ENCODE results near the gene SIRT2.
"Not testable (repeated sequence)": the region's sequence is repeated elsewhere in the genome, so short reads cannot be mapped to it uniquely, and the experiment has no call there.

The SIRT2 gene

DNA sequence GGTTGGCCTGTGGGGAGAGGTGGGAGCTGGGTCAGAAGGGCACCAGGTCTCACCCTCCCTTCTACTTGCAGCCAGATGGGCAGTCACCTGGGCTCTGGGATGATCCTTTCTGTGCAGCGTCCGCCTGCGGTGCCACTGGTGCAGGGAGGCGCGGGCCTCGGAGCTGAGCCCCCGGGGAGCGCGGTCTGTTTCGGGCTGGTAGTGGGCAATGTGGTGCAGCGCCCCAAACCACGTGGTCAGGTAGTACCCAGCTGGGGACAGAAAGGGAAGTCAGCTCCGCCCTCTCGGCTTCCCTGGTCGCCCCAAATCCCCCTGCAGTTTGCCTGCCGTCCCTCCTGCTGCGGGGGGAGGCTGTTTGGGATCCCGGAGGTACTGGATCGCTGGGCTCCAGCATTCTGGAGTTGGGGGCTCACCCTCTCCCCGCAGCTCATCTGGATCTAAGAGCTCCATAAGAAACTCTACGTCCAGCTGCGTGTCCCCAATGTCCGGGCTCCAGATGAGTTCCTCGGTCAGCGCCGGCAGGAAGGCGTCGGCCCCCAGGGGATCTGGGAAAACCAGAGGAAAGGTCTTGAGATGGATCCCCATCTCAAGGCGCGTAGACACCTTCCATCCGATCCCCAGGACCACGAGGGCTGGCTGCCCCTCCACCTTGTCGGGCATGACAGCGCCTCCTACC, 30.1 kb downstream of the SIRT2 start:
- peak; percentile 34 for DNase-seq (ENCODE audit: low spot score)

DNA sequence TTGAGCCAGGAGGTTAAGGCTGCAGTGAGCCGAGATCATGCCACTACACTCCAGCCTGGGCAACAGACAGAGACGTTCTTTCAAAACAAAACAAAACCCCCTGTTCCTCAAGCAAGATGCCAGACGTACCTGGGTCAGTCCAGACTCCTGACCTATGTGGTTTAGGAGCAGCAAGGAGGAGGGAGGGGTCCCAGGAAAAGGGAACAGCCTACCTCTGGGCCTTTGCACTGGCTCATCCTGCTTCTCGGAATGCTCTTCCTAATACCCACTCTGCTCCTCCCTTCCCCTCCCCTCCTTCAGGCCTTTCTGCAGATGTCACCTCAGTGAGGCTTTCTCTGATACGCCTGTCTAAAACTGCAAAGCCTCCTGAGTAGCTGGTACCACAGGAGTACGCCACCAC, 30.9 kb downstream of the SIRT2 start:
- no peak for DNase-seq (ENCODE audit: low spot score)

DNA sequence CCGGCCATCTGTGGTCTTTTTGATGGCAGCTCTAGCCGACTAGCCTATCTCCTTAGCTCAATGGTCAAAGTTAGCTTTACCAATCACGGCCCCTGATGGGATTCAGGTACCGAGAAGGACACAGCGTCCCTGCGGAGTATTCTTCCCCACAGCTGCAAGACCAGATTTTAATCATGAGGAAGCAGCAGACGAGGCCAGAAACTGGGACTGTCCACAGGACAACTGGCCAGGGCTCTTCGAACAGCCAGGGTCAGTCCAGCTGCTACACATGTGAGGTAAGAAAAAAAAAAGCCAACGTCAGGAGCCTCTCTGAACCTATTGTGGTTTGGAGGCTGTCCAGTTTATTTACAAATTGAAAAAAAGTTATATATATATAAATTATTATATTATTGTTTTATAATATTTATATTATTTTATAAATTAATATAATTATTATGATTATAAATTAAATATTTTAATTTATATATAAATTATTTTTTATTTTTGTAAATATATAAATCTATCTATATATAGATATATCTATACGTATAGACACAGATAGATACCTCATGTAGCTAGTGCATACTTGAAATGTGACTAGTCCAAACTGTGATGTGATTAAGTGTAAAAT, 32.1 kb downstream of the SIRT2 start:
- no peak for DNase-seq (ENCODE audit: low spot score)

DNA sequence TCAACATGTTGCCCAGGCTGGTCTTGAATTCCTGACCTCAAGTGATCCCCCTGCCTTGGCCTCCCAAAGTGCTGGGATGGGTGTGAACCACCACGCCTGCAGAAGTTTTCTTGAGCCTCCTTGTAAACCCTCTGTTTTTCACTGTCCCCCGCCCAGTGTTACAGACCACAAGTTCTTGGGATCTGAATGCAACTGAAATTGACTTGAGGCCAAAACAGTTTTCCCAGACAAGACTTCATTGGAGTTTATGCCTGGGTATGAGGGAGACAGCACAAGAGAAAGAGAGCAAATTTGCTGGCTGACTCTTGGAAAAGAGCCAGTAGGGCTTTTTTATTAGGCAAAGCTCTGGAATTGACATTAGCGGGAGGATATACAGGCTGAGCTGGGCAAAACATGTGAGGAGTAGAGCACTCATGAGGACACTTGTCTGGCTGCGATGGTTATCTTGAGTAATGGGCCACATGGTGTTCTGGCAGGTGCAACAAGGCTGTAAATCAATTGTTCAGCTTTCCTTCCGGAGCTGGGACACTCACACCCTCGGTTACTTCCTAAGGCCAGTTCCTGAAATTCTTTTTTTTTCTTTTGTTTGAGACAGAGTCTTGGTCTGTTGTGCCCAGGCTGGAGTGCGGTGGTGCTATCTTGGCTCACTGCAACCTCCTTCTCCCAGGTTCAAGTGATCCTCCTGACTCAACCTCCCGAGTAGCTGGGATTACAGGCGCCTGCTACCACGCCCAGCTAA, 36.9 kb downstream of the SIRT2 start:
- no peak for DNase-seq (ENCODE audit: low spot score)

DNA sequence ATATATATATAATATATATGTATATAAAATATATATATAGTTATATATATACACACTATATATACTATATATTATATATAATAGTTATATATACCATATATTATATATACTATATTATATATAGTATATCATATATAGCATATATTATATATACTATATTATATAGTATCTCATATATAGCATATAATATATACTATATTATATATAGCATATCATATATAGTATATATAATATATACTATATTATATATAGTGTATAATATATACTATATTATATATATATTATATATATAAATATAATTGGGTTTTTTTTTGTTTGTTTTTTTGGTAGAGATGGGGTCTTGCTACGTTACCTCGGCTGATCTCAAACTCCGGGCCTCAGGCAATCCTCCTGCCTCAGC, 38.0 kb downstream of the SIRT2 start:
- no peak for DNase-seq (ENCODE audit: low spot score)

DNA sequence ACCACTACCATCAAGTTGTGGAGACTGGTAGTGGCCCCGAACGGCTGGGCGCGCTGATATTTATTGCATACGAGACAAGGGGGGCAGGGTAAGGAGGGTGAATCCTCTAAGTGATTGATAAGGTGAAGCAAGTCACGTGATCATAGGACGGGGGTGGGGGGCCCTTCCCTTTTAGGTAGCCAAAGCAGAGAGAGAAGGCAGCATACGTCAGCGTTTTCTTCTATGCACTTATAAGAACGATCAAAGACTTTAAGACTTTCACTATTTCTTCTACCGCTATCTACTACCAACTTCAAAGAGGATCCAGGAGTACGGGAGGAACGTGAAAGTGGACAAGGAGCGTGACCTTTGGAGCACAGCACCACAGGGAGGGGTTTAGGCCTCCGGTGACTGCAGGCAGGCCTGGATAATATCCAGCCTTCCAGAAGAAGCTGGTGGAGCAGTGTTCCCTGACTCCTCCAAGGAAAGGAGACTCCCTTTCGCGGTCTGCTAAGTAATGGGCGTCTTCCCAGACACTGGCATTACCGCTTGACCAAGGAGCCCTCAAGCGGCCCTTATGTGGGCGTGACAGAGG, 39.7 kb downstream of the SIRT2 start:
- DNase-seq (ENCODE audit: low spot score), result not testable (repeated sequence)

DNA sequence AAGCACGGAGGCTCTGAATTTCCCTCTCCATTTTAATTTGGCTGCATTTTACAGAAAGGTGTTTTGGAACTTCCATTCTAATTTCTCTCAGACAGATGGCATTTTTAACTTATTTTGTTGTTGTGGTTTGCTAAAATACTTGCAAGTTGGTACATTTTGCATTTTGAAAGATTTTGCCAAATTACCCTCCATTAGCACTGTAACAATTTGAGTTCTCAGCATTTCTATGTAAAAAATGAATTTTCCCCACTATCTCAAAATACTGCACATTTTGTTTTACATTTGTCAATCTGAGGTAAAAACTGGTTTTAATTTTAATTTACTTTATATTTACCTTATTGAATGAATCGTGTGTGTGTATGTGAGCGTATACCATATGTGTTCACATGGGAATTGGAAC, 42.6 kb downstream of the SIRT2 start:
- DNase-seq (ENCODE audit: low spot score), result no peak

DNA sequence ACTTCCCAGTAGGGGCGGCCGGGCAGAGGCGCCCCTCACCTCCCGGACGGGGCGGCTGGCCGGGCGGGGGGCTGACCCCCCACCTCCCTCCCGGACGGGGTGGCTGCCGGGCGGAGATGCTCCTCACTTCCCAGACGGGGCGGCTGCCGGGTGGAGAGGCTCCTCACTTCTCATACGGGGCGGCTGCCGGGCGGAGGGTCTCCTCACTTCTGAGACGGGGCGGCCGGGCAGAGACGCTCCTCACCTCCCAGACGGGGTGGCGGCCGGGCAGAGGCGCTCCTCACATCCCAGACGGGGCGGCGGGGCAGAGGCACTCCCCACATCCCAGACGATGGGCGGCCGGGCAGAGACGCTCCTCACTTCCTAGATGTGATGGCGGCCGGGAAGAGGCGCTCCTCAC, 43.7 kb downstream of the SIRT2 start:
- DNase-seq (ENCODE audit: low spot score), result not testable (repeated sequence)

DNA sequence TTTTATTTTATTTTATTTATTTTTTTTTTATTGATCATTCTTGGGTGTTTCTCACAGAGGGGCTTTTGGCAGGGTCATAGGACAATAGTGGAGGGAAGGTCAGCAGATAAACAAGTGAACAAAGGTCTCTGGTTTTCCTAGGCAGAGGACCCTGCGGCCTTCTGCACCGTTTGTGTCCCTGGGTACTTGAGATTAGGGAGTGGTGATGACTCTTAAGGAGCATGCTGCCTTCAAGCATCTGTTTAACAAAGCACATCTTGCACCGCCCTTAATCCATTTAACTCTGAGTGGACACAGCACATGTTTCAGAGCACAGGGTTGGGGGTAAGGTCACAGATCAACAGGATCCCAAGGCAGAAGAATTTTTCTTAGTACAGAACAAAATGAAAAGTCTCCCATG, 44.5 kb downstream of the SIRT2 start:
- DNase-seq (ENCODE audit: low spot score), result not testable (repeated sequence)

DNA sequence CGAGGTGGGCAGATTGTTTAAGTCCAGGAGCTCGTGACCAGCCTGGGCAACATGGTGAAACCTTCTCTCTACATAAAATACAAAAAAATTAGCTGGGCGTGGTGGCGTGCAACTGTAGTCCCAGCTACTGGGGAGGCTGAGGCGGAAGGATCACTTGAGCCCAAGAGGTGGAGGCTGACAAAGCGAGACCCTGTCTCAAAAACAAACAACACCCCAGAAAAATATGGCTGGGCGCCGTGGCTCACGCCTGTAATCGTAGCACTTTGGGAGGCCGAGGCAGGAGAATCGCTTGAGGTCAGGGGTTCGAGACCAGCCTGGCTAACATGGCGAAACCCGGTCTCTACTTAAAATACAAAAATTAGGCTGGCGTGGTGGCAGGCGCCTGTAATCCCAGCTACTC, 46.2 kb downstream of the SIRT2 start:
- DNase-seq (ENCODE audit: low spot score), result no peak

DNA sequence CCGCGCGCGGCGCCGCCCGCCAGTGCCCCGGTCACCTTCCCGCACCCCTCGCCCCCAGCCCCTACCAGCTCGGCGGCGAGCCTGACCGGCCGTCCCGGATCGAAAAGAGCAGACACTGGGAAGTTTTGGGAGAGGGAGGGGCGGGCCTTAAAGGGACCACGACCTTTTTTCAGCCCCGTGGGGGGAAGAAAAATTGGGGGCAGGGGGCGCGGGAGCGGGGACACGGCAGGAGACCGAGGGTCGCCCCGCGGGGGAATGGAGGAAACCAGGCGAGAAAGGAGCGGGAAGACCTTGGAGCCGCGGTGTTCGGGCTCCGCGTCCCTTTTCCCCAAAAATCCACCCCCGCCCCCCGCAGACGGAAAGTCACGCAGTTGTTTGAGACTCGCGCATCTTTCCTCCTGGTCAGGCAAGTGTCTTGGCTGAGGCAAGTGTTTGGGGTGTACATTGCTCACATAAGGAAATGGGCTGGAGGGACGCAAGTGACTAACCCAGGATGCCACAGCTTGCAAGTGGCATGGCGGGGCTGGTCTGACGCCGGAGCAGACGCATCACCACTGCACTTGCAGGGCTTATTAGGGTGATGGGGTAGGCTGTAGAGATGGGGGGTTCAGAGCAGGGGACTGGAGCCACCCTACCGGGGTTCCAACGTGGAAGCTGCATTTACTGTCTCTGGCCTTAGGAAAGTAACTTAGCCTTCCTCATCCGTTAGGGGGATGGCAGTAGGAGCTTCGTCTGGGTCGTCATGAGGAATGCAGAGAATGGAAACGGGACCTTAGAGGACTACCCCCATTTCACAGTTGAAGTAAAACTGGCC, 47.0 kb downstream of the SIRT2 start:
- DNase-seq (ENCODE audit: low spot score), result peak; percentile 59

DNA sequence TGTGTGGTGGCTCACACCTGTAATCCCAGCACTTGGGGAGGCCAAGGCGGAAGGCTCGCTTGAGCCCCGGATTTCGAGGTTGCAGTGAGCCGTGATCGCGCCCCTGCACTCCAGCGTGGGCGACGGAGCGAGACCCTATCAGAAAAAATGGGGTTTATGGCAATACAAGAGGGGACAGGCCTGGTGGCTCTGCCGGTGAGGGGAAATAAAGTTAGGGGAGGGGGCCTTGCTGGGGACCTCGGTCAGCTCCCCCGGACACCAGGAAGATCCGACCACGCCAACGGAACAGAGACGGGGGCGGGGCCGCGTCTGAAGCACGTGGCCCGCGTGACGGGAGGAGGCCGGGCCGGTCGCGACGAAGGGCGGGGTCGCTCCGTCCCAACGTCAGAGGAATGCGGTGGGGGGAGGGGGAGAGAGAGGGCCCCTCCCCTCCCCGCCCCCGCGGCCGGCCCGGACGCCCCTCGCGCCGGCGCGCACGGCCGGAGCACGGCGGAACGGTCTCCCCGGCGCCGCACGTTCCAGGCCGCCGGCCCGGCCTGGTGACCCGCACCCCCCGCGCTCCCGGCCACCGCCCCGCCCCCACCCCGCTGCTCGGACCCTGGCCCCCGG, 47.7 kb downstream of the SIRT2 start:
- peak; percentile 90 for DNase-seq (ENCODE audit: low spot score)

DNA sequence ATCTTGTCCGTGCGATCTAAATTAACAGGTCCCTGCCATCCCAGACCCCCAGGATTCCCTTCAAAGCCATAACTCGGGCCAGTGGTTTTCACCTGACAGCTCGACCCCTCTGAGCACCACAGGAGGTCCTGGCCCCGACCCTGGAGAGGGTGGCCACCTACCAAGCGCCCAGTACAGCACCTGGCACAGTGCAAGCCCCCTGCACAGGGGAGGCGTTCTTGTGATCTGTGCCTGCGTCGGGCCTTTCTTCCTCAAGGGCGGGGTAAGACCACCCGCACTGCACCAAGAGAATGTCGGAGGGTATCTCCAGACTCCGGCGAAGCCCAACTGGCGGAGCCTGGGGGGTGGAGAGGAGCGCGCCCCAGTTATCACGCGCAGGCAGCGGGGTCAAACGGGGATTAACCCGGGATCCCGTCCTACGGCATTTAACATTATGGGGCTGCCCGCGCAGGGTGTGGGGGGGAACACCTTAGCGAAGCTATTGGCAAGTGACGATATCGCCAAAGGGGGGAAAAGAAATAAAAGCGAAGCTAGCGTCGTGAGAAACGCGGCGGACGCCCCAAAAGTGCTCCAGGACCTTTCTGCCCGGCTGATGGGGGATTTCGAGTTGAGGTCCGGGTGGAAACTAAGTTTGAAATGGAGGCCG, 48.3 kb downstream of the SIRT2 start:
- DNase-seq (ENCODE audit: low spot score), result peak; percentile 17

DNA sequence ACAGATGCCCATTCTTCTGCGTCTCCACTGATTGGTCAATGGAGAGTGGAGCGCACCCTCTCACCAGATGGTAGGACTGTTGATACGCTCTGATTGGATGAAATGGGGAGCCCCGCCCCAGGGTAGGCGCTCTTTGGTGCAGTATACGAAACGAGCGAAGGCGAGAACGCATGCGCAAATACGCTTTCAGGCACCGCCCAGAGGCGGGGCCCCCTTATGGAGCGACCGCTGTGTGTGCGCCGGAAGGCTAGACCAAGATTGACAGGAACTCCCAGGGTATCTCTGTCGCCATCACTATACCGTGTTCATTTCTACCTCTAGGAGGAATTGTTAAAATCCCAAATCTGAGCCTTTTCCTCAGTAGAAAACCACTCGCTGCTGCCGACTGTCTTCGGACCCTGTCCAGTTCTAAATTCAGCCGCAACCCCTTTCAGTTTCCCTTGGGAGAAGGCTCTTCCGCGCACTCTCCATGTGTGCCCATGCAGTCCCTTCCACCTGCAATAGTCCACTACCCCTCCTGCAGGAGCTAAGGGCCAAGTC, 48.9 kb downstream of the SIRT2 start:
- peak; percentile 100 for DNase-seq (ENCODE audit: low spot score)

DNA sequence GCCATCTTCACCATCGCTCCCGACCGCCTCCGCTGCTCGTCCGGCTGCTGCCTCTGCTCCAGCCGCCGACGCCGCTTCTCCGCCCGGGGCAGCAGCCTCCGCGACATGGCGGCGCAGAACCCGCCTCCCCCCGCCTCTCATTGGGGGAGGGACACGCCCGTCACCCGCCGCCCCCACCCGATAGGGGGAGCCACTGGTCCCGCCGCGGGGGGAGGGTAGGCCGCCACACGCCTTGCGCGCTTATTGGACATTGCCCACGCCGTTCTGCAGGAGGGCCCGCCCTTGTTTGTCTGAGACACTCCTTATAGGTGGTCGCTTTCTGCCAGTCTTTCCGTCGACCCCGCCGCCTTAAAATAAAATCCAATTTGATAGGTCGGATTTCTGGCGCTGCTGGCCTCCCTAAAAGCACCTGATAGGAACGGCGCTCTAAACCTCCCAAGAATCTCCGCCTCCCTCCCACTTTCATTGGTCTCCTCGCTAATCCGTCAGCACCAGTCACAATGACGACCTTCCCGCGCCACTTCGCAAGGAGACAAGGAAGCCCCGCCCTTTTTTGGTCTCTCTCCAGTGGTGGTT, 49.5 kb downstream of the SIRT2 start, which contains the start of gene HNRNPL:
TSS of gene HNRNPL (minus strand) at position 127 of the 576 bp plus-strand sequence. CDS start at position 107, 20 bp downstream.
- no peak for DNase-seq (ENCODE audit: low spot score)

DNA sequence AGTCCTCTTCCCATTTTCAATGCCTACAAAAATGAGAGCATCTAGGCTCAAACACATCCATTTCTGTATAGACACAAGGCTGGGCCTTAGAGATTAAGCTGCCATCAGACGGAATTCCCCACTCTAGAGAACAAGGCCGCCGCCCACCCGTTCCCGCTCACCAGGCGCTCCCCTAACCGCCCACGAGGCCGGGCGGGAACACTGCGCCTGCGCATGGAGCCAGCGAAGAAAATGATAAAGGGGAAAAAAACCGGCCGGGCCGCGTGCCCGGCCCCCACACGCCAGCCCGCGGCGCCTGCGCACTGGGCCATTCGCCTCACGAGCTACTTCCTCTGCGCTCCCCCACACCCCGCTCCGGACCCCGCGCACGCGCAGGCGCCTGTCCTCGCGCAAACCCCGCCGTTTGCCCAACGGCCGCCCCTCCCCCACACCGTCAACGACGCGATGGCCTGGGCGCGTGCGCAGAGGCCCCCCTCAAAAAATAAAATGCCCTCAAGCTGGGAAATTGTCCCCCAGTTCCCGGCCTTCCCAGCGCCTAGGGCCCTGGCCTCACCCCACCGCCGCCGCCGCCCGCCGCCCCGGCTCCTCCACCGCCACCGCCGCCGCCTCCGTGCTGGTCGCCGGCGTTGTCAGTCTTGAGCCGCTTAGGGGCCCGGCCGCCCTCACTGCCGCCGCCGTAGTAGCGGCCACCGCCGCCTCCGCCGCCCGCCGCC, 50.1 kb downstream of the SIRT2 start:
- peak; percentile 98 for DNase-seq (ENCODE audit: low spot score)

DNA sequence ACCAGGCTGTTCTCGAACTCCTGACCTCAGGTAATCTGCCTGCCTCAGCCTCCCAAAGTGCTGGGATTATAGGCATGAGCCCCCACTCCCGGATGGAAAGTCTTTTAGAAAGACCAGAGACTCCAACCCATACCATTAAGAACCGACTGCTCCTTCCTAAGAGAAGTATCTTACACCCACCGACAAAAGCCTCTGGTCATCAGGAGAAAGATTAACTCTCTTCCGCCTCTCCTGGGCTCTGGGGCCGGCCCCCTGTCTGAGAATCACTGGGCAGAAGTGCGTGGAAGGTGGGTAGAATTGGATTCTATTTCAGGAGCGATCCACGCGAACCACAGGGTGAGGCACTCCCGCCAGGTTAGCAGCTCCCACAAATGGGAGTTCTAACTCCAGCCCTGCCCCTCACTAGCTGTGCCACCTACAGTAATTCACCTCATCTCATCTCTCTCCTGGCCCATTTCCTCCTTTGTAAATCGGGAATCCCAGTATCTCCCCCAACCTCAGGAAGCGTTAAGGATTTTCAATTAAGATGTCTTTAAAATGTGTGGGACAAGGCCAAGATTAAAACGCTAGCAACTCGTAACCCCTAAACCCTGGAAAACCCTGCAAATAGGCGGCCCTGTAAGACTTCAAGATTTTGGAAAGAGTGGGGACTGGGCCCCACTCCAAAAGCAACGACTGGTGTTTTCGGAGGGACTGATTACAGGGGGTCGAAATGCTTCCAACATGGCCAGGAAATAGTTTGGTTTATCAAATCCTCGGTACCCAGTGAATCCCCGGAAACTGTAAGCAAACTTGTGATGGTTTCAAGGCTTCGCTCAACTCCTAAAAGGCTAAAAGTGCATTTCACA, 50.9 kb downstream of the SIRT2 start:
- no peak for DNase-seq (ENCODE audit: low spot score)

DNA sequence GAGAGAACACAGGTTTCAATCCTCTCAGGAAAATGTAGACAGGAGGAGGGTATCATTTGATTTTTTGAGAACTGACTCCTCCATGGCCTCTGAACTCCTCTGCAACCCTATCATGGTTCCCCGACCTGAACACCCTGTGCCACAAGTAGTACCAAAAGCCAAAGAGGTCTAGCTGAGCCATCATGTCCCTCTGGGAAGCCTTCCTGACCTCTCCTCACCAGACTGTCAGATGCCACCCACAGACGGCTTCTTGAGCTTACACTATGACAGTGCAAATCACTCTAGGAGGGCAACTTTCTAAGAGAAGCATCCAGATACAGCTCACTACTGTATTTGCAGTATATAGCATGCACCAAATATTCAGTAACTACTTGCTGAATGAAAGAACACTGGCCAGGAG, 53.3 kb downstream of the SIRT2 start:
- no peak for DNase-seq (ENCODE audit: low spot score)

All from CD4-positive, alpha-beta T cell treated with Interleukin-6 at 100 ng/mL for 8 hours (primary cell).